ENCODE results near the gene DCANP1. TPM values are rescaled to one million over a fixed set of nuclear protein-coding genes. Genes with fewer than 3 reads are reported as not detected.

The DCANP1 gene
- total and polyA plus RNA-seq, 2 of the 13 experiments (the other 11 are each of a cell fraction or from before 2014, with no cell fraction given) = not detected

GRCh38 chr5:135446615-135447014 is 533 bp downstream of the DCANP1 start:
- intact Hi-C loops (cut with micrococcal nuclease; ENCODE audit: unreplicated experiment) (no loop called here), in situ Hi-C loops (cut with HindIII; ENCODE audit: extremely low pct_ligation_motif_present, low pct_unique_long_range_greater_than_20kb) (no loop called here)
- H3K27ac ChIP-seq (ENCODE audit: extremely low read length, insufficient read depth, low read length) = no peak overlapping the region
- H3K27me3 ChIP-seq (ENCODE audit: control insufficient read depth in 1 of 2, insufficient read depth in 2 of 2, low read length in 2 of 2) = peaks cover 7 to 54% of the 10 kb centered on the region in 2 experiments
- no peaks in the 10 kb centered on the region for H4K20me1 ChIP-seq (ENCODE audit: insufficient read depth, low read length)
- no peaks in the 10 kb centered on the region for H3K9me3 ChIP-seq (ENCODE audit: low read length)
- no peaks in the 10 kb centered on the region for H3K36me3 ChIP-seq (replicated peaks in 1 of 2; ENCODE audit: control insufficient read depth in 1 of 2, insufficient read depth in 2 of 2, low read length in 2 of 2)
- H3K9ac ChIP-seq (ENCODE audit: insufficient read depth, low read depth, low read length) = no peak overlapping the region
- FAIRE-seq (no peak), ATAC-seq (no peak), DNase-seq (ENCODE audit: low spot score) (no peak)
- no peak overlapping the region for H3K4me2 ChIP-seq (ENCODE audit: low read depth, low read length)
- ChIA-PET CTCF (ENCODE audit: low intra/inter-chr PET ratio, low total read pairs) (no interaction called here), POLR2A (no interaction called here)
- no TSS peak for BruUV-seq (replicated peaks)
- no peaks in the 10 kb centered on the region for H3K79me2 ChIP-seq (ENCODE audit: insufficient read depth, low read length)
- H3K4me1 ChIP-seq (ENCODE audit: insufficient read depth, low read length) = no peaks in the 10 kb centered on the region
- no peak overlapping the region for H2AFZ ChIP-seq (ENCODE audit: low read length)
- TF ChIP-seq ZNF703 (CRISPR knock-in tag; IDR thresholded peaks at IDR 0.05; ENCODE audit: borderline replicate concordance) (no peak), AGO2 (optimal IDR thresholded peaks at IDR 0.05; ENCODE audit: low read depth, low read length) (no peak), CEBPG (CRISPR knock-in tag; IDR thresholded peaks at IDR 0.05) (no peak), SIN3A (IDR thresholded peaks at IDR 0.05; ENCODE audit: borderline replicate concordance, low read depth, low read length) (no peak), ATF3 (CRISPR knock-in tag; IDR thresholded peaks at IDR 0.05) (no peak), NFE2L2 (IDR thresholded peaks at IDR 0.05; ENCODE audit: low read length) (no peak), ZBTB14 (CRISPR knock-in tag; IDR thresholded peaks at IDR 0.05) (no peak), CENPX (CRISPR knock-in tag; IDR thresholded peaks at IDR 0.05) (no peak), SIX4 (CRISPR knock-in tag; IDR thresholded peaks at IDR 0.05) (no peak), HMGXB4 (CRISPR knock-in tag; IDR thresholded peaks at IDR 0.05; ENCODE audit: borderline replicate concordance in 1 of 2, low read depth in 1 of 2) (no peak), TARDBP (CRISPR knock-in tag; IDR thresholded peaks at IDR 0.05) (no peak), ZNF841 (CRISPR knock-in tag; IDR thresholded peaks at IDR 0.05; ENCODE audit: borderline replicate concordance) (no peak), POLR2AphosphoS2 (IDR thresholded peaks at IDR 0.05; ENCODE audit: low read depth, low read length) (no peak), ZNF34 (CRISPR knock-in tag; IDR thresholded peaks at IDR 0.05; ENCODE audit: borderline replicate concordance) (no peak), IKZF1 (IDR thresholded peaks at IDR 0.05) (no peak), NR2F6 (IDR thresholded peaks at IDR 0.05) (no peak), NR2F6 (CRISPR knock-in tag; IDR thresholded peaks at IDR 0.05) (no peak), ZNF350 (CRISPR knock-in tag; IDR thresholded peaks at IDR 0.05; ENCODE audit: borderline replicate concordance, low read depth) (no peak), THYN1 (CRISPR knock-in tag; IDR thresholded peaks at IDR 0.05; ENCODE audit: borderline replicate concordance, low read depth) (no peak), ZNF446 (CRISPR knock-in tag; IDR thresholded peaks at IDR 0.05) (no peak), ZNF30 (CRISPR knock-in tag; IDR thresholded peaks at IDR 0.05) (no peak)
- 20% methylated on average over 4 of the region's 7 CpGs for WGBS (ENCODE audit: low lambda C conversion rate)
- H3K4me3 ChIP-seq (replicated peaks in 1 of 3; ENCODE audit: insufficient read depth in 1 of 3, low read depth in 2 of 3, low read length in 3 of 3) = no peak overlapping the region

All from HepG2 (cell line).